Subcutaneous adipose tissue (tissue), 4 donors: ENCODE results near the gene GPR18. TPM values are rescaled to one million over a fixed set of nuclear protein-coding genes. Genes with fewer than 3 reads are reported as not detected.

ENCODE experiments used
- CTCF ChIP-seq: fragments of 450-650 bp; IDR thresholded peaks from one replicate; pipeline ENCODE4 v1.5.1; 2016; ENCODE audit warnings: low read depth, mild to moderate bottlenecking, control low read depth, antibody characterized with exemption, moderate library complexity
- total RNA-seq, 4 donors: library from RNA; depleted of rRNA; stranded (reverse); fragments of >200 nt; gene quantifications; one replicate each; pipeline ENCODE4 v1.1.0, GENCODE V29; 2016

The GPR18 gene
- total RNA-seq, 4 donors from 2014 or later, result 0.51 TPM; not detected in 3

GRCh38 chr13:99258946-99259345, 767 bp upstream of the GPR18 start:
- no peak for TF ChIP-seq CTCF

- no peak for TF ChIP-seq CTCF
These were observed 888 bp downstream of the GPR18 start for GRCh38 chr13:99257291-99257690.

- no peak for TF ChIP-seq CTCF
These were observed 1.5 kb downstream of the GPR18 start for GRCh38 chr13:99256709-99257108.

- TF ChIP-seq CTCF, result no peak
These were observed 1.9 kb downstream of the GPR18 start for GRCh38 chr13:99256283-99256682.

- no peak for TF ChIP-seq CTCF
These were observed 2.9 kb downstream of the GPR18 start for GRCh38 chr13:99255271-99255670.

GRCh38 chr13:99254830-99255229, 3.3 kb downstream of the GPR18 start:
- TF ChIP-seq CTCF, result no peak

- TF ChIP-seq CTCF, result no peak
These were observed 6.3 kb downstream of the GPR18 start for GRCh38 chr13:99251921-99252320.
